ENCODE results near the gene UNC80.

UNC80 gene

DNA sequence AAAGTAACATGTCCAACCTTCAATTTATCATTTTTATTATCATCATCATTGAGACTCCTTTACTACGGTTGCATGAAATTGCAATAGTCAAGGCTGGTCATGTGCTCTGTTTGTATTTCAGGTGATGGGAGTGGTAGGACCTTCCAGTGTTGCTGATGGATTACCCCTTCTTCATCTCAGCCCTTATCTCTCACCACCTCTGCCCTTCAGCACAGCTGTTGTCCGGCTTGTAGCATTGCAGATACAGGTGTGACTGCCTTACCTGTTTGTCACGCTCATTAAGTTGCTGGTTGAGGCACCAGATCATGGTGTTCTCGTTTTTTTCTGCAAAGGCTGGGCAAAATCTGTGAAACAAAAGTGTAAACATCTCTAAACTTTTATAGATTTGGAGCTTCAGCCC, 199.1 kb downstream of the UNC80 start:
- no peak for DNase-seq (ENCODE audit: low read depth in 2 of 2)

- DNase-seq (ENCODE audit: low read depth in 2 of 2), result no peak
Measured at GRCh38 chr2:209973328-209973727, 201.7 kb downstream of the UNC80 start.

DNA sequence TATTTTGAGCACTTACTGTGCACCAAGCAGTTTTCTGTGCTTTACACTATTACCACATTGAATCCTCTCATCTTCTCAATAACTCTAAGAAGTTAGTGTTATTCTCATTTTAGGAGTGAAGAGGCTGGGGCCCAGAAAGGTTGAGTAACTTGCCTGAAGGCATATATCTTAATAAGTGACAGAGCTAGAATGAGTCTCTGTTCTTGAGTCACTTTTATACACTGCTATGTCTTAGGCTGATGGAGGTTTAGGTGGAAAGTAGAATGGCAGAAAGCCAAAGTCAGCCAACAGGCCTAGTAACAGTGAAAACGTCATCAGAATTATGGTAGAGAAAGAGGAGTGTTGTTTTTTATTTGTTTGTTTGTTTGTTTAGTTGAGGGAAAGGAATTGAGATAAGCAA, 202.9 kb downstream of the UNC80 start:
- DNase-seq (ENCODE audit: low read depth in 2 of 2), result no peak

DNA sequence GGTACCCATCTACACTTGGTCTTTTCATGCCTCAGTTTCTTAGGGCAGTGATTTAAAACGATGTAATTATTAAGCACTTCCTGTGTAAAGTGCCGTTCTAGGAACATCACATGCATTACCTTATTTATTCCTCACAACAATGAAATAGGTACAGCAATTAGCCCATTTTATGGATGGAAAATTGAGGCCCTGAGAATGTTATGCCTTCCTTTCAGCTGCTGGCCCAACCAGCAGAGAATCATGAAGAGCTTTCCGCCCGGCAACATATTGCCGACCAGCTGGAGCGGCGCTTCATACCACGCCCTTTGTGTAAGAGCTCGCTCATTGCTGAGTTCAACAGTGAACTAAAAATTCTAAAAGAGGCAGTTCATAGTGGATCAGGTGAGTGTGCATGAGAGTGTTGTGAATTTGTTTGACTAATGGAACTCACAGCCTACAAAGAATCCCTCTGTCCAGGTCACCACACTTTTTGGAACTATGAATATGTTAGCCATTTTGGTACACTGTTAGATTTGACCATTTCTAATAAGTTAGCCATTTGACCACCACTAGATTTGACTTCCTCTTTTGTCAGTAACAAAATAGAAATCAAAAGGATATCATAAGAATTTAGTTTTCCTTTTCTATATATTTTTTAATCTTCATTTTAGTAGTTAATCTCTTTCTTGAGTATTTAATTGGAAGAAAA, 205.2 kb downstream of the UNC80 start:
- no peak for DNase-seq (ENCODE audit: low read depth in 2 of 2)

DNA sequence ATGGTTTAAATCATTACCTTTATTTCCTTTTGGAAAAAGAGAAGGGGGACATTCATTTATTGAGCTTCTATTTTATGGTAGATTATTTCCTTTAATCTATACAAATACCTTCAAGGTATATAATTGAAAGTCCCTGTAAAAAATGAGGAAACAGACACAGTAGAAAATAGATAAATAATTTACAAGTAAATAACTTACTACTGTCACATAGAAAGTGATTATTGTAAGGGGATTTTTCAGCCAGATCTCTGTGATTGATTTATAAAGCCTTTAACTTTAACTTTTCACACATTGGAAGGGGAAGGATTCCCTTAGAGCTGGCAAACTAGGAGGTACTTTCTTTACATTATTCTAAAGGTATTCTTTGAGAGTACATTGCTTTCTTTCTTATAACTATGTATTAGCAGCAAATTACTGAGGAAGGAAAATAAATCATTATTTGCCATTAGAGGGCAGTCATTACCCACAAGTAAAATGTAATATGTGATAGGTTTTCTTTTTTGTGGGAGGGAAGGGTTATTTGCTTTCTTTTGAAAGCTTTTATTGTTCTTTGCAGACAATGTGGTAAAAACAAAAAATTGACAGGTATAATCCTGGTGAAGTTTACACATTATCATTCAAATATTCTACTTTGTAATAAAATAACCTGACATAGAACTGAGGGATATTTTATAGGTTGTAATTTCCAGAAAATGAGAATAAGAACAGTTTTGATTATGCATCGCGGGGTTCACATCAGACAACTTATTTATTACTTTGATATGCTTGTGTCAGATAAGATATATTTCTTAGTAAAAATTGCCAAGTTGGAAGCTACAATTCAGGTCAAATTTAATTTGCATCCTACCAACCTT, 206.0 kb downstream of the UNC80 start:
- no peak for DNase-seq (ENCODE audit: low read depth in 2 of 2)

DNA sequence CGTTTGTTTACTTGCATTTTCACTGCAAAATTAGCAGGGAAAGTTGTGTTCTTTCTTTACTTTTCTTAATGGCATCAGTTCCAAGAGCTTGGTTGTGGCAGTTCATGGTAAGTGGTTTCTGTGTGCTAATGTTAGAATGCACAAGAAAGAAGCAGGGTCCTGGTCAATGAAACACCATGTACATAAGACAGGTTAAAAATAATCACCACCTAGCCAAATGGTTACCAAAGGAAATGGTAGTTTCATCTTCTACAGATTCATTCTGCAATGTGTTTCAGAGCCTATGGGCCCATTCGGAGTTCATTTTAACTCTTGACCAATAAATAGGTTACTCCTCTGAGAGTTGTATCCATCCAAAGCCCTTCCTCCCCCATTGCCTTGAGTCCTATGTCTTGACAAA, 212.7 kb downstream of the UNC80 start:
- DNase-seq (ENCODE audit: low read depth in 2 of 2), result no peak

DNA sequence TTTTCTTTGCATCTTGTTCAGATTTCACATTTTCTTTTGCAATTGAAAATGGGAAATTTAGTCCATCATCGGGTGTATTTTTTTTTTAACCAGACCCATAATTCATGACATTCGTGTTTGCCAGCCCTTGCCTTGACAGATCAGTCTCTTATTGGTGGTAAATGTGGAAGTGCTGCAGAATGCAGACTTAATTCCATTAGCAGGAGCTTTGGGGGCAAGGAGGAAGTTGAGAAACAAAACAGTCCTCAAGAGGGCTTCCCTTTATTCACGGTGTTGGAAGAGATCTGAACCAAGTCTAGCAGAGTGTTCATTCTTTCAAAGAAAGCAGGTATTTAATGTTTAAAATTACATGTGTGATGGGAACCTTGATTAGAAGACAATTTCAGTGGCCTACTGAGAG, 214.2 kb downstream of the UNC80 start:
- no peak for DNase-seq (ENCODE audit: low read depth in 2 of 2)

DNA sequence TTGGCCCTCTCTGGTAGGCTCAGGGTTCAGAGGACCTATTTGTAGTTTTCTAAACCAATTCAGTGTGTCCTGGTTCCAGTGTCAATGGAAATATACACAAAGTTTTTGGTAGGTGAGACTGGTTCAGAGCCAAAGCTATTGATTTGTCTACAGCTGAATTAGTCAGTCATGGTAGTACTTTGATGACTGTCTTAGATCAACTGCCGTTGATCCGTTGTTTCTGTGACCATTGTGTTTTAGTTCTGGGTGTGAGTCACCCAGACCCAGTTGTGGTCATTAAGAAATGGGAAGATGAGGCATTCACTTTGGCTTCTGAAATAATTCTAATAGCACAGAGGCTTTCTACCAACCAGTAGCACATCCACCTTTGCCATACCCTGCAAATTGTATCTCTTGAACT, 214.8 kb downstream of the UNC80 start:
- DNase-seq (ENCODE audit: low read depth in 2 of 2), result no peak

- no peak for DNase-seq (ENCODE audit: low read depth in 2 of 2)
Measured at GRCh38 chr2:209988010-209988409, 216.4 kb downstream of the UNC80 start.

DNA sequence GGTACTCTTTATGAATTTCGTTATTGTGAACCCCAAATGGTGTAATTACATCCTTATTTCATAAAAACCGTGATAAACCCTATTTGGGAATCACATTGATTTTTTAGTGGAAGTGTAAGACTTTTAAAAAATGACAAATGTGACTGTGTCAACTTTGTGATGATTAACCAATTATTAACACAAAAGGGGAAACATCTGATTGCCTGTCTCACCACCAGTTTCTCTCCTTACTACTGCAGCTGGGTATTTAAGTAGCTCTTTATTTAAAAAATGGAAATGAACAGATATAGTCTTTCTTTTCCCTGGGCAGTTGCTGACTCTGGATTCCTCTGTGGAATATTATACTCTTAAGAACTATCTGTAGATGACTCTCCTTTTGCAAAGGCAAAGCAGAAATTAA, 219.2 kb downstream of the UNC80 start:
- DNase-seq (ENCODE audit: low read depth in 2 of 2), result no peak

GRCh38 chr2:209993968-209994367, 222.3 kb downstream of the UNC80 start:
- no peak for DNase-seq (ENCODE audit: low read depth in 2 of 2)

GRCh38 chr2:209998596-209998995, 227.0 kb downstream of the UNC80 start:
- DNase-seq (ENCODE audit: low read depth in 2 of 2), result no peak

DNA sequence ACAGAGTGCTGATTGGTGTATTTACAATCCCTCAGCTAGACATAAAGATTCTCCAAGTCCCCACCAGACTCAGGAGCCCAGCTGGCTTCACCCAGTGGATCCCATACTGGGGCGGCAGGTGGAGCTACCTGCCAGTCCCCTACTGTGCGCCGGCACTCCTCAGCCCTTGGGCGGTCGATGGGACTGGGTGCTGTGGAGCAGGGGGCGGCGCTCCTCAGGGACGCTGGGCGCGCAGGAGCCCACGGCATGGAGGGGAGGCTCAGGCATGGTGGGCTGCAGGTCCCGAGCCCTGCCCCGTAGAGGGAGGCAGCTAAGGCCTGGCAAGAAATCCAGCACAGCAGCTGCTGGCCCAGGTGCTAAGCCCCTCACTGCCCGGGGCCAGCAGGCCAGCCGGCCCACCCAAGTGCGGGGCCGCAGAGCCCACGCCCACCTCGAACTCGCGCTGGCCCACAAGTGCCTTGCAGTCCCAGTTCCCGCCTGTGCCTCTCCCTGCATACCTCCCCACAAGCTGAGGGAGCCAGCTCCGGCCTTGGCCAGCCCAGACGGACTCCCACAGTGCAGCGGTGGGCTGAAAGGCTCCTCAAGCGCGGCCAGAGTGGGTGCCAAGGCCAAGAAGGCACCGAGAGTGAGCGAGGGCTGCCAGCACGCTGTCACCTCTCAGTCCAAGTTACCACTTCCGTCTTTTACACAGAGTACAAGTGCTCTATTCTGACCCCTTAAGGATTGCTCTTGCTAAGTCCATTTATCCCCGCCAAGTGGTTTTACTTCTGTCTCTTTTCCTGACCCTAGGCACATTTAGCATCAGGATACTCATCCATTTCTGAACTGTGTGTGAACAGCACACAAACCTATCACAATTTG, 229.1 kb downstream of the UNC80 start:
- DNase-seq (ENCODE audit: low read depth in 2 of 2), result no peak

- peak; percentile 96 to 98 for DNase-seq (ENCODE audit: low read depth in 2 of 2)
Measured at GRCh38 chr2:210002158-210003157, 230.8 kb downstream of the UNC80 start, which contains the start of gene RPE. Gene RPE (plus strand): TSS chr2:210002638. CDS start chr2:210002662, 24 bp downstream.

DNA sequence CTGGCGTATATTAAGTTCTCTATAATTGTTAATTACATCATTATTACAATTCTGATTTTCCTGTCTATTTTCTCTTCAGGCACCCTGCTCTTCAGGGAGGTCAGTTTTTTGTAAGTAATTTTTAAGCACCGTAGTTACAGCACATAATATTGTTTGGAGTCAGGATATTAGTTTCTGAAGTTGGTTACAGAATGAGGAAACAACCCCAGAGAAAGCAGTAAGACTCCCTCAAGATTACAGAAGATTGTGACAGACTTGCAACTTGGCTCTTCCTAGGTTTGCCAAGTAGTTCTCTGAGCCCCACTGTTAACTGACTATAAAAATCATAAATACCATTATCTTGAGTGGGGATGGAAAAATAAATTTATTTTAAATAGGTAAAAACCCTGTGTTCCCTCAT, 231.7 kb downstream of the UNC80 start:
- DNase-seq (ENCODE audit: low read depth in 2 of 2), result no peak

- no peak for DNase-seq (ENCODE audit: low read depth in 2 of 2)
Measured at GRCh38 chr2:210004881-210005280, 233.2 kb downstream of the UNC80 start.

DNA sequence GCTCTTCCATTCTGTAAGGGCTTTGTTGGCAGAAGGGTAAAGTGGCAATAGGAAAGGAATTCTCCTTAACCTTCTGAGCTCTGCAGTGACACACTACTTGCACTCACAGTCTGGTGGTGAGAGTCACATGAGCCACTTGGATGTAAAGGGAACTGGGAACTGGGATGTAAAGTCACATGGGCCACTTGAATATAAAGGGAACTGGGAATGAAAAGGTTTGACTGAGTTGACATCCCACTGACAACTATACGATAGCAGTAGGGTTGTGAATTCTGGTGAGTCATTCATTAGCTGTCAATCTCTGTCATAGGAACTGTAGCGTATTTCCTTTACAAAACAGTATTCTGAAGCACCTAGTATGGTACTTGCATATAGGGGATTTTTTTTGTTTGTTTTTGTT, 236.3 kb downstream of the UNC80 start:
- no peak for DNase-seq (ENCODE audit: low read depth in 2 of 2)

- DNase-seq (ENCODE audit: low read depth in 2 of 2), result no peak
Measured at GRCh38 chr2:210009126-210009525, 237.5 kb downstream of the UNC80 start.

DNA sequence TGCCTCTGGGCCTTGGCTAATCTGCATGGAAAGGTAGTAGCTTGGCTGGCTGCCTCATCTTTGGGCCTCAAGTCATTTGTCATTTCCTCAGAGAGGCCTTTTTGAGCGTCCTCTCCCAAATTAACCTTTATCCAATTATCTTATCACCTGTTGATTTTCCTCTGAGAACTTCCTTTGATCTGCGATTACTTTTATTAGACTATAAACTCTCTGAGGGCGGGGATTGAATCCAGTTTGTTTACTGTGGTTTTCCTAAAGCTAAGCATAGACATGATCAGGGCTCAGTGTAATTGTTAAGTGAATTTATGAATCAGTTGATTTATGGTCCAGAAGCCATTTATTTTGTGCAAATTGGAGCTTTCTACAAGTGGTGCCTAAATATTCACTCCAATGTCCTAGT, 238.3 kb downstream of the UNC80 start:
- DNase-seq (ENCODE audit: low read depth in 2 of 2), result no peak

GRCh38 chr2:210020138-210020537, 248.5 kb downstream of the UNC80 start:
- DNase-seq (ENCODE audit: low read depth in 2 of 2), result no peak

DNA sequence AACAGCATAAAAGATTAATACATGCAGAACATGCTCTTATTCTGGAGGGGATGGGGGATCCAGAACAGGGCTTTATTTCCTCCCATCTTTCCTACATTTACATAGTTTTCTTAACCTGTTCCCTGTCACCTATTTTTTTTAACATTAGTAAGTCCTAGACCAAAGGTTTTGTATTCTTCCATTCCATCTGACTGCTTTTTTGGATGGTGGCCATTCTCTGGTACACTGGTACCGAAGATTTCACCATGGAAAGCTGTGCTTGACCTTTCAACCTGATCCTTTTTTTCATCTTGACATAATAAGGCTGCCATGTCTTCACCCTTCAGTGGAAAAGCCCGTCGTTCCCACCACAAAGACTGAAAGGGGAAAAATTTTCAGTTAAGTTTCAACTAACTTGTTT, 251.2 kb downstream of the UNC80 start:
- no peak for DNase-seq (ENCODE audit: low read depth in 2 of 2)

Measured in stimulated activated CD4-positive, alpha-beta T cell treated with anti-CD3 and anti-CD28 coated beads, Interleukin-12 subunit alpha, Interleukin-12 subunit beta, amount 100 ng/mL, for 24 hours (primary cell).